MM.1S (cell line): ENCODE data around the gene CNTN1.

Source experiments
- DNase-seq: peaks from one replicate; pipeline ENCODE4 v3.0.0-alpha.2; 2015
- H2AFZ ChIP-seq: fragments of 300-600 bp; sonication (generic); 2 replicates; pipeline ENCODE4 v1.6.0; 2016; ENCODE audit warnings: antibody characterized with exemption, low read length
- H3F3A ChIP-seq: fragments of 300-600 bp; sonication (generic); 2 replicates; pipeline ENCODE4 v1.6.1; 2016; ENCODE audit warnings: mild to moderate bottlenecking, antibody characterized with exemption, low read length, moderate library complexity, mixed read lengths; ENCODE audit not compliant: insufficient read depth
- H3K27ac ChIP-seq: fragments of 300-600 bp; sonication (generic); 2 replicates; pipeline ENCODE4 v1.5.1; 2016; ENCODE audit warnings: mild to moderate bottlenecking, low read length
- H3K27me3 ChIP-seq: fragments of 300-600 bp; sonication (generic); replicated peaks from 2 replicates; pipeline ENCODE4 v1.6.0; 2016; ENCODE audit warnings: low read length; ENCODE audit not compliant: insufficient read depth
- H3K36me3 ChIP-seq: fragments of 300-600 bp; sonication (generic); replicated peaks from 2 replicates; pipeline ENCODE4 v1.6.1; 2016; ENCODE audit warnings: mild to moderate bottlenecking, low read length, mixed read lengths; ENCODE audit not compliant: insufficient read depth
- H3K4me1 ChIP-seq: fragments of 300-600 bp; sonication (generic); 2 replicates; pipeline ENCODE4 v1.6.1; 2016; ENCODE audit warnings: low read length, mixed read lengths
- H3K4me2 ChIP-seq: fragments of 300-600 bp; sonication (generic); 2 replicates; pipeline ENCODE4 v1.6.0; 2016; ENCODE audit warnings: low read depth, low read length
- H3K4me3 ChIP-seq: fragments of 300-600 bp; sonication (generic); 2 replicates; pipeline ENCODE4 v1.5.1; 2016; ENCODE audit warnings: low read length, mixed read lengths
- H3K79me2 ChIP-seq: fragments of 300-600 bp; sonication (generic); 2 replicates; pipeline ENCODE4 v1.6.1; 2016; ENCODE audit warnings: mixed run types, low read length, mixed read lengths
- H3K9ac ChIP-seq: fragments of 300-600 bp; sonication (generic); 2 replicates; pipeline ENCODE4 v1.6.1; 2016; ENCODE audit warnings: low read length, mixed read lengths
- H3K9me2 ChIP-seq: fragments of 300-600 bp; sonication (generic); replicated peaks from 2 replicates; pipeline ENCODE4 v1.6.1; 2016; ENCODE audit warnings: mild to moderate bottlenecking, low read length, mixed read lengths; ENCODE audit not compliant: insufficient read depth
- H3K9me3 ChIP-seq: fragments of 300-600 bp; sonication (generic); replicated peaks from 2 replicates; pipeline ENCODE4 v1.6.1; 2016; ENCODE audit warnings: mild to moderate bottlenecking, low read length, mixed read lengths; ENCODE audit not compliant: insufficient read depth
- H4K20me1 ChIP-seq: fragments of 300-600 bp; sonication (generic); 2 replicates; pipeline ENCODE4 v1.6.1; 2016; ENCODE audit warnings: mild to moderate bottlenecking, low read length, moderate library complexity, mixed read lengths; ENCODE audit not compliant: insufficient read depth
- EZH2 ChIP-seq: fragments of 300-600 bp; sonication (generic); optimal IDR thresholded peaks from 2 replicates; pipeline ENCODE3; 2017; ENCODE audit warnings: low read depth, mild to moderate bottlenecking, antibody characterized with exemption, low read length, mixed read lengths
- EZH2phosphoT487 ChIP-seq: fragments of 300-600 bp; sonication (generic); IDR thresholded peaks from 2 replicates; pipeline ENCODE4 v1.6.1; 2018; ENCODE audit warnings: antibody characterized with exemption, low read length
- TF ChIP-seq, protein P1 (sequence below): fragments of 300-600 bp; sonication (generic); IDR thresholded peaks from 2 replicates; pipeline ENCODE4 v1.5.1; 2016; ENCODE audit warnings: antibody characterized with exemption, low read length, mixed read lengths

Gene CNTN1

DNA sequence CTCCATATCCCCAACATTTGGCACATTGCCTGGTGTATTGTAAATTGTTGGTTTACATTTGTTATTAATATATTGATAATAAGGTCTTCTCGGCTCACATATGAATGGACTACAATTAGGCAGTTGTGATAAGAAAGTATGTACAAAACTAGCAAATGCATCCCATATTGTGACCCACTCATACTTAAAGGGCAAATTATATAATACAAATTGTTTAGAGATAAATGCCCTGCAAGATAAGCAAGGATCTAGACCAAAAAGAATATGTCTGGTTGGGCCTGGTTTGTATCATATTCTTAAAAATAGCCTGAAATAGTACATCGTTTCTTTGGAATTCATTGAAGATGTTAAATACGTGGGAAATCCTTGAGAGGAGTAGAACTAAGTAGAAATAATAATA lies 151.3 kb downstream of the CNTN1 start:
- H3K9ac ChIP-seq, result no peak overlapping the region
- DNase-seq, result no peak
- no peak overlapping the region for H3K4me3 ChIP-seq
- H3K36me3 ChIP-seq, result no peaks in the 10 kb centered on the region
- H2AFZ ChIP-seq, result no peak overlapping the region
- no peaks in the 10 kb centered on the region for H3K9me3 ChIP-seq
- H3K27me3 ChIP-seq, result no peaks in the 10 kb centered on the region
- no peak overlapping the region for H3K4me2 ChIP-seq
- H3K4me1 ChIP-seq, result no peaks in the 10 kb centered on the region
- no peaks in the 10 kb centered on the region for H4K20me1 ChIP-seq
- no peak for TF ChIP-seq EZH2
- TF ChIP-seq, protein P1, sequence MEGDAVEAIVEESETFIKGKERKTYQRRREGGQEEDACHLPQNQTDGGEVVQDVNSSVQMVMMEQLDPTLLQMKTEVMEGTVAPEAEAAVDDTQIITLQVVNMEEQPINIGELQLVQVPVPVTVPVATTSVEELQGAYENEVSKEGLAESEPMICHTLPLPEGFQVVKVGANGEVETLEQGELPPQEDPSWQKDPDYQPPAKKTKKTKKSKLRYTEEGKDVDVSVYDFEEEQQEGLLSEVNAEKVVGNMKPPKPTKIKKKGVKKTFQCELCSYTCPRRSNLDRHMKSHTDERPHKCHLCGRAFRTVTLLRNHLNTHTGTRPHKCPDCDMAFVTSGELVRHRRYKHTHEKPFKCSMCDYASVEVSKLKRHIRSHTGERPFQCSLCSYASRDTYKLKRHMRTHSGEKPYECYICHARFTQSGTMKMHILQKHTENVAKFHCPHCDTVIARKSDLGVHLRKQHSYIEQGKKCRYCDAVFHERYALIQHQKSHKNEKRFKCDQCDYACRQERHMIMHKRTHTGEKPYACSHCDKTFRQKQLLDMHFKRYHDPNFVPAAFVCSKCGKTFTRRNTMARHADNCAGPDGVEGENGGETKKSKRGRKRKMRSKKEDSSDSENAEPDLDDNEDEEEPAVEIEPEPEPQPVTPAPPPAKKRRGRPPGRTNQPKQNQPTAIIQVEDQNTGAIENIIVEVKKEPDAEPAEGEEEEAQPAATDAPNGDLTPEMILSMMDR, result no peak
- no peak for TF ChIP-seq EZH2phosphoT487
- no peaks in the 10 kb centered on the region for H3K9me2 ChIP-seq
- H3K27ac ChIP-seq, result no peak overlapping the region
- no peaks in the 10 kb centered on the region for H3F3A ChIP-seq
- H3K79me2 ChIP-seq, result no peaks in the 10 kb centered on the region

DNA sequence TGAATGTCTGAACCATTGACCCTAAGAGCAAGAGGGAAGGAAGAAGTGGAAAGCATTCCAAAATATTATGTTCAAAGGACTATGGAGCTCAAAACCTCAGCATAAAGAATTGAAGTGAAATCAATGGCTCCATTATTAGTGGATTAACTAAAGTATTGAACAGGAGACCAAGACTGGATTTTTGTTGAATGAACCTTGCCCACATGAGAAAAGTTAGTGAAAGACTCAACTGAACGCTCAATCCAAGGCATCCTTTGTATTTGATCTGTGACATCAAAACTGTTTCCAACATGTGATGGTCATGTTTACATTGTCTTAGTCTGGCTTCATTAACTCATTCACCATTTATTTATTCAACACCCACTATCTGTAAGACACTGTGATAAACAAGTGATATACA lies 161.0 kb downstream of the CNTN1 start:
- no peak overlapping the region for H3K27ac ChIP-seq
- no peak overlapping the region for H3K4me2 ChIP-seq
- H2AFZ ChIP-seq, result no peak overlapping the region
- no peaks in the 10 kb centered on the region for H3K9me3 ChIP-seq
- H3K79me2 ChIP-seq, result no peaks in the 10 kb centered on the region
- DNase-seq, result no peak
- H4K20me1 ChIP-seq, result no peaks in the 10 kb centered on the region
- H3K27me3 ChIP-seq, result no peaks in the 10 kb centered on the region
- H3K4me1 ChIP-seq, result no peaks in the 10 kb centered on the region
- no peaks in the 10 kb centered on the region for H3K36me3 ChIP-seq
- H3F3A ChIP-seq, result no peaks in the 10 kb centered on the region
- TF ChIP-seq, protein P1, result no peak
- TF ChIP-seq EZH2 (no peak), EZH2phosphoT487 (no peak)
- H3K9ac ChIP-seq, result no peak overlapping the region
- H3K9me2 ChIP-seq, result no peaks in the 10 kb centered on the region
- no peak overlapping the region for H3K4me3 ChIP-seq

DNA sequence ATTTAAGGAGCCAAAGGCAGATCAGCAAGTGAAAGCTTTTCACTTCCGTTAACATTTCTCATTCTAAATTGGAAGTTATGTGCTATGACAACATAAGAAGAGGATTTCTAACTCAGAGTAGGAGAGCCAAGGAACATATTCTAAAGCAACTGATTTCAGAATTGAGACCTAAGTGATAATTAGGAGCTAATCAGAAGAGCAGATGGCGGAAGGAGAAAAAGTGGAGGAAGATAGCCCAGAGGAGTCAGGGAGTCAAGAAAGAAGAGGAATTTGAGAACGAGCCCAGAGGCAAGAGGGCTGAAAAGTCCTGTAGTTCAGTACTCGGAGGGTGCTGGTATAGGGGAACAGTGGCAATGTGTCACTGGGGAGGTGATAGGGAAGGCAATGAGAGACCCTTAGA lies 162.4 kb downstream of the CNTN1 start:
- H3K9ac ChIP-seq, result no peak overlapping the region
- no peaks in the 10 kb centered on the region for H3K27me3 ChIP-seq
- no peaks in the 10 kb centered on the region for H3K79me2 ChIP-seq
- no peak overlapping the region for H3K27ac ChIP-seq
- no peaks in the 10 kb centered on the region for H4K20me1 ChIP-seq
- no peaks in the 10 kb centered on the region for H3K36me3 ChIP-seq
- no peaks in the 10 kb centered on the region for H3K9me2 ChIP-seq
- no peaks in the 10 kb centered on the region for H3K9me3 ChIP-seq
- no peak for DNase-seq
- H3K4me1 ChIP-seq, result no peaks in the 10 kb centered on the region
- TF ChIP-seq, protein P1, result no peak
- no peak for TF ChIP-seq EZH2phosphoT487
- no peak for TF ChIP-seq EZH2
- H3K4me2 ChIP-seq, result no peak overlapping the region
- no peaks in the 10 kb centered on the region for H3F3A ChIP-seq
- H2AFZ ChIP-seq, result no peak overlapping the region
- no peak overlapping the region for H3K4me3 ChIP-seq

DNA sequence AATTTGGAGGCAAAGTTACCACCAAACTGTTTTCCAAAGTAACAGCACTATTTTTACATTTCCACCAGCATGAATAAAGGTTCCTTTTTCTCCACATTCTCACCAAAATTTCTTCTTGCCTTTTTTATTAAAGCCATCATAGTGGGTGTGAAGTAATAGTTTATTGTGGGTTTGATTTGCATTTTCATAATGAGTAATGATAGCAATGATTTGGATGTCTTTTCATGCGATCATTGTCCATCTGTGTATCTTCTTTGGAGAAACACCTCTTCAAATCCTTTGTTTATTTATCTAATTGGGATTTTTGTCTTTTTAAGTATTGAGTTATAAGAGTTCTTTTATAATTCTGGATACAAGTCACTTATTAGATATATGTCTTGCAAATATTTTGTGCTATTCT lies 172.7 kb downstream of the CNTN1 start:
- Histone ChIP-seq H3F3A (no peaks in the 10 kb centered on the region), H3K9me3 (no peaks in the 10 kb centered on the region), H4K20me1 (no peaks in the 10 kb centered on the region), H2AFZ (no peak overlapping the region), H3K9ac (no peak overlapping the region), H3K79me2 (no peaks in the 10 kb centered on the region), H3K4me1 (no peaks in the 10 kb centered on the region), H3K27ac (no peak overlapping the region), H3K9me2 (no peaks in the 10 kb centered on the region), H3K36me3 (no peaks in the 10 kb centered on the region), H3K4me3 (no peak overlapping the region), H3K4me2 (no peak overlapping the region), H3K27me3 (no peaks in the 10 kb centered on the region)
- no peak for TF ChIP-seq EZH2phosphoT487
- TF ChIP-seq, protein P1, result no peak
- TF ChIP-seq EZH2, result no peak
- no peak for DNase-seq
